HG02588 (cell line): ENCODE data around the gene OXTR.
A peak's percentile ranks its signal among the peaks of the same experiment; 100 is the strongest.

ENCODE experiments used
- ATAC-seq: cut with Tn5 transposase; IDR thresholded peaks from one replicate; pipeline ENCODE4 v1.9.1; 2021; ENCODE audit warnings: mild to moderate bottlenecking, moderate library complexity; ENCODE audit not compliant: unreplicated experiment

OXTR gene

GRCh38 chr3:8713901-8714759 lies 55.3 kb downstream of the OXTR start:
- peak; percentile 70 for ATAC-seq

DNA sequence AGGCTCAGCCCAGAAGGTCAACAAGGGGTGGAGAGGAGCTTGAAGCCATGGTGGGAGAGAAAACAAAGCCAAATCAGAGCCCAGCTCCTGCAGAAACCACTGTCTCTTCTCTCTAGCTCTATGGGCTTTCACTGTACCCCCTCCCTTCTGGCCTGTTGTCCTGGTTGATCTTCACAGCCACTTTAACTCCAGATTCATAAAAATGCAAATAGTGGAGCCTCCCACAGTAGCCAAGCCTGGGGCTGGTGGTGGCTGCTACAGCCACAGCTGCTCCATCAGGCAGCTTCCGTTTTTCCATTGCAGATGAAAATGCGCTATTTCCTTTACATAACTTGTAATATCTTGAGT lies 56.5 kb downstream of the OXTR start:
- no peak for ATAC-seq

DNA sequence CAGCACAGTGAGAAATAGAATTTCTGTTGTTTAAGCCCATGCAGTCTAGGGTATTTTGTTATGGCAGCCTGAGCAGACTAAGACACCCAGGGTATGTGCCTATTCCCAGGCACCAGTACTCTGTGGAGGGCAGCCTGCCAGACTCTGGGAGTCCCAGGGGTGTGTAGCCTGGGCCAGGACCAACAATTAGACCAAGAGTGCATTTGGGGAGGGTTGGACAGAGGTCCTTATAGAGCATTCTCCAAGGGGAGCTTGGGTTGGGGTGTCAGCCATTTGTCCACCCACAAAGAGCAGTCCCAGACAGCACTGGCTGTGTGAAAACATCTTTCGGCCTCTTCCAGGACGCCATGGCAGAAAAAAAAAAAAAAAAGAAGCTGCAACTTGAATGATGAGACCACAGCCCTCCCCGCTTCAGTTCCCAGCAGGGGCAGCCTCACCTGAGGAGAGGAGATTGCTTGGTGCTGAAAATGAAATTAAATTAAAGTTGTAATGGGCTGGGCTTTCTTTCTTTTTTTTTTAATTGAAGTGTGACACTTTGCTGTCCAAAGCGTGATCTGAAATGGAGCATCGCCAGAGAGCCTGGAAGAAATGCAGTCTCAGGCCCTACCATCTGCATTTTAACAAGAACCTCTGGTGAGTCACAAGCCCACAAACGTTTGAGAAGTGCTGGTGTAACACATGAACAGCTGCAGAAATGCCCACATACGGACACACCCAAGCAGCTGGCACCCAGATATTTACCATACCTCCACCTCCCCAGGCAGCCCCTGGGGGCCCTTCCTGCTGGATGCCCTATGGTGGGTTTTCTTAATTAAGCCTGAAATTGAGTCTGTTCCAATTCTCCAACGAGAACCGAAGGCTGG lies 57.1 kb downstream of the OXTR start:
- ATAC-seq = no peak

- no peak for ATAC-seq
Observed at GRCh38 chr3:8709801-8710507, 59.5 kb downstream of the OXTR start.

DNA sequence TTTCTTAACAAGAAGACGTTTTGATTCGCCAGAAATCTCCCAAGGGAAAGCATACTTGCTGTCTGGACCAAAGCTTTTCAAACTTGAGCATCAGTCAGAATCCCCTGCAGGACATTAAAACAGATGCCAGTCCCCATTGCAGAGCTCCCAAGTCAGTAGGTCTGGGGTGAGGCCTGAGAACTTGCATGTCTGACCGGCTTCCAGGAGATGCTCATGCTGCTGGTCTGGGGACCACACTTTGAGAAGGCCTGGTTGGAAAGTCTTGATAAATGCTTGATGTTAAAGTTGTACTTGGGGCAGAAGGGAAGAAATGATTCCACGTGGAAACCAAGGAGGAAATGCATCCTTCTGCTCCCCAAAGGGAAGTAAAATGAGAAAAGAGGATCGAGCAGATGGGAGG lies 60.1 kb downstream of the OXTR start:
- no peak for ATAC-seq

DNA sequence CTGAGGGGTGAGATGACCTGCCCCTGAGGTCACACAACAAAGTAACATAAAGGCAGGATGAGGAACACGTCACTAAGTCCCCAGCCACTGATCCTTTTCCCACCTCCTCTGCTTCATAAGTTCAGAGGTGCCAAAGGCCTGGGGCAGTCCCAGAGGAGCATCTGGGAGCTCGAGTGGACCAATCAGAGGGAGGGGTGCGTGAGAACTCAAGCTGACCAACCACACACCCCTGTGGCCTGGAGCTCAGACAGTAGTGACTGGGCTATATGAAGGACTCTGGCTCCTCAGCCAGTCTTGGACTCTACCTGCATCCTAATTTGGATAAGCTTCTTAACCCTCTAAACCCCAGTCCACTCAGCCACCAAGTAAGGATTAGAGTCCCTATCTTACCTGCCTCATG lies 63.8 kb downstream of the OXTR start:
- no peak for ATAC-seq

GRCh38 chr3:8702560-8702959 lies 66.9 kb downstream of the OXTR start:
- ATAC-seq = no peak
